Amygdala (tissue), 56 donors: ENCODE data around the gene OR1E2.
A peak's percentile ranks its signal among the peaks of the same experiment; 100 is the strongest.
"Not testable (repeated sequence)": the region's sequence is repeated elsewhere in the genome, so short reads cannot be mapped to it uniquely, and the experiment has no call there.

Experiments used
- DNase-seq, 56 donors: peaks; one replicate each; lab custom pipeline; 2025; lab: John Stamatoyannopoulos, UW

The OR1E2 gene

GRCh38 chr17:3400055-3400454 lies 33.6 kb downstream of the OR1E2 start:
- no peak for DNase-seq

GRCh38 chr17:3398310-3398709 lies 35.3 kb downstream of the OR1E2 start, which contains the start of gene OR1E1:
TSS of gene OR1E1 (minus strand) at chr17:3398410. CDS start at chr17:3398410, 0 bp downstream.
- DNase-seq = no peak

GRCh38 chr17:3397801-3398200 lies 35.8 kb downstream of the OR1E2 start:
- not testable (repeated sequence) for DNase-seq

- DNase-seq = no peak
These were observed 43.9 kb downstream of the OR1E2 start for GRCh38 chr17:3389791-3390190.

GRCh38 chr17:3385869-3386816 lies 47.5 kb downstream of the OR1E2 start, which contains the start of gene OR3A2:
TSS of gene OR3A2 (minus strand) at chr17:3386308.
- DNase-seq = peak in 2 of 56 donors; percentile 1 to 5
